GM12878 (cell line): ENCODE measurements around the gene ZNF507. TPM values are rescaled to one million over a fixed set of nuclear protein-coding genes. Genes with fewer than 3 reads are reported as not detected.

Experiments
- ATAC-seq: fragments of 200-7000 bp; cut with Tn5 transposase; 3 replicates; pipeline ENCODE4 v1.9.1; 2020; ENCODE audit warnings: mild to moderate bottlenecking, moderate library complexity
- BruUV-seq: library from RNA; stranded (reverse); fragments of 400-500 nt; replicated peaks from 2 replicates; lab custom pipeline; 2021; lab: Mats Ljungman, UMichigan
- CTCF ChIA-PET: fragments of 300-600 bp; sonication (Branson Sonifier 250); formaldehyde crosslinking; extraction: SDS; loops from one replicate; lab custom pipeline; 2021; ENCODE audit warnings: inconsistent platforms; lab: Yijun Ruan, JAX
- POLR2A ChIA-PET: fragments of 350-600 bp; formaldehyde crosslinking; extraction: SDS; loops from one replicate; lab custom pipeline; 2021; ENCODE audit warnings: inconsistent platforms; lab: Charles Lee
- RAD21 ChIA-PET: fragments of 300-600 bp; sonication (Branson Sonifier 250); formaldehyde crosslinking; loops from one replicate; lab custom pipeline; 2023; ENCODE audit warnings: antibody characterized with exemption; ENCODE audit not compliant: unreplicated experiment; lab: Charles Lee
- SMC1A ChIA-PET: fragments of 300-600 bp; sonication (Branson Sonifier 250); formaldehyde crosslinking; loops from one replicate; lab custom pipeline; 2023; ENCODE audit not compliant: unreplicated experiment, uncharacterized antibody; lab: Charles Lee
- DNase-seq: peaks from one replicate; pipeline ENCODE4 v3.0.0-alpha.2; 2011; ENCODE audit warnings: low read depth, low spot score
- FAIRE-seq: peaks from 3 replicates; lab custom pipeline; 2011; peaks lifted over from hg19 to GRCh38; lab: Jason Lieb, UNC
- H2AFZ ChIP-seq: 2 replicates; pipeline ENCODE4 v1.6.0; 2011; ENCODE audit warnings: low read depth, low read length, control low read depth; ENCODE audit not compliant: control insufficient read depth
- H3K27ac ChIP-seq: 2 replicates; pipeline ENCODE4 v1.5.1; 2011; ENCODE audit warnings: control low read depth; ENCODE audit not compliant: control insufficient read depth, insufficient read depth
- H3K27me3 ChIP-seq, 2 experiments: replicated peaks in 1 of 2; 2 replicates each; pipeline versions ENCODE4 v1.6.0 to v1.6.1; 2011; ENCODE audit warnings: low read length in 1 of 2; ENCODE audit not compliant: control insufficient read depth in 2 of 2, insufficient read depth in 2 of 2
- H3K36me3 ChIP-seq, 2 experiments: 2 replicates each; pipeline ENCODE4 v1.5.1; 2011; ENCODE audit warnings: low read length in 1 of 2; ENCODE audit not compliant: control insufficient read depth in 2 of 2, insufficient read depth in 2 of 2
- H3K4me1 ChIP-seq: 2 replicates; pipeline ENCODE4 v1.6.1; 2011; ENCODE audit warnings: mild to moderate bottlenecking, low read length, moderate library complexity, mixed read lengths; ENCODE audit not compliant: control insufficient read depth, insufficient read depth
- H3K4me2 ChIP-seq: 2 replicates; pipeline ENCODE4 v1.6.0; 2011; ENCODE audit warnings: control low read depth; ENCODE audit not compliant: control insufficient read depth, insufficient read depth
- H3K4me3 ChIP-seq: fragments of 200-600 bp; sonication (generic); 2 replicates; pipeline ENCODE4 v1.5.1; 2016
- H3K79me2 ChIP-seq: 2 replicates; pipeline ENCODE4 v1.6.0; 2011; ENCODE audit warnings: low read length; ENCODE audit not compliant: control insufficient read depth, insufficient read depth
- H3K9ac ChIP-seq: 2 replicates; pipeline ENCODE4 v1.8.0; 2011; ENCODE audit warnings: low read length, control low read depth, mixed read lengths; ENCODE audit not compliant: control insufficient read depth, insufficient read depth
- H3K9me3 ChIP-seq: replicated peaks from 3 replicates; pipeline ENCODE4 v1.5.1; 2011; ENCODE audit warnings: mild to moderate bottlenecking, low read length; ENCODE audit not compliant: control insufficient read depth, insufficient read depth
- H4K20me1 ChIP-seq: 2 replicates; pipeline ENCODE4 v1.6.0; 2011; ENCODE audit not compliant: control insufficient read depth, insufficient read depth
- JUNB ChIP-seq: IDR thresholded peaks from 2 replicates; pipeline ENCODE4 v1.6.1; 2016; ENCODE audit warnings: antibody characterized with exemption, mild to moderate bottlenecking
- KLF5 ChIP-seq: fragments of 450-650 bp; IDR thresholded peaks from 2 replicates; pipeline ENCODE4 v1.6.1; 2014; ENCODE audit warnings: mild to moderate bottlenecking; ENCODE audit not compliant: partially characterized antibody
- NFYA ChIP-seq: IDR thresholded peaks from 2 replicates; pipeline ENCODE4 v1.6.1; 2011; ENCODE audit warnings: low read depth, mild to moderate bottlenecking, low read length, improper control_type of control experiment, borderline replicate concordance
- NRF1 ChIP-seq: conservative IDR thresholded peaks from 2 replicates; pipeline ENCODE4 v1.6.1; 2011; ENCODE audit warnings: mild to moderate bottlenecking, low read depth, low read length, improper control_type of control experiment
- POU2F2 ChIP-seq: IDR thresholded peaks from 3 replicates; pipeline ENCODE4 v1.6.1; 2011; ENCODE audit warnings: low read depth, mild to moderate bottlenecking, low read length, borderline replicate concordance
- RCOR1 ChIP-seq: conservative IDR thresholded peaks from 2 replicates; pipeline ENCODE4 v1.6.1; 2012; ENCODE audit warnings: low read depth, low read length, improper control_type of control experiment
- RFX5 ChIP-seq: IDR thresholded peaks from 2 replicates; pipeline ENCODE4 v1.6.1; 2011; ENCODE audit warnings: low read depth, low read length, improper control_type of control experiment
- TARDBP ChIP-seq: IDR thresholded peaks from 2 replicates; pipeline ENCODE4 v1.6.1; 2016; ENCODE audit warnings: borderline replicate concordance
- ZBED1 ChIP-seq: IDR thresholded peaks from 2 replicates; pipeline ENCODE4 v1.6.1; 2016; ENCODE audit warnings: borderline replicate concordance
- ZNF207 ChIP-seq: fragments of 450-650 bp; IDR thresholded peaks from 2 replicates; pipeline ENCODE4 v1.6.1; 2014; ENCODE audit warnings: antibody characterized with exemption, mild to moderate bottlenecking, borderline replicate concordance
- ZSCAN29 ChIP-seq: fragments of 450-650 bp; IDR thresholded peaks from 2 replicates; pipeline ENCODE4 v1.6.1; 2017; ENCODE audit warnings: mild to moderate bottlenecking, moderate library complexity
- WGBS: methylation state at CpG from one replicate; pipeline ENCODE4 v1.1.6; 2016; ENCODE audit warnings: low lambda C conversion rate; ENCODE audit not compliant: insufficient replicate concordance, insufficient coverage; ENCODE audit errors: missing lambda C conversion rate; 5-methylcytosine and 5-hydroxymethylcytosine counted together
- in situ Hi-C: fragments of 300-500 bp; cut with MboI; formaldehyde crosslinking; loops from 9 replicates; pipeline ENCODE4 v1.14.3; 2018; ENCODE audit warnings: mixed read lengths
- intact Hi-C: fragments of 100-400 bp; cut with micrococcal nuclease; formaldehyde crosslinking; loops from one replicate; pipeline ENCODE4 v1.14.2; 2022; ENCODE audit not compliant: unreplicated experiment
- polyA plus RNA-seq, 11 experiments: library from polyadenylated mRNA; depleted of rRNA in 4 of 11; unstranded in 6 of 11; stranded (reverse) in 5 of 11; fragments of >200 nt; fragmentation: Nextera tagmentation in 4 of 11; fragmentation: Illumina TruSeq in 1 of 11; extraction: Ambion mirVana in 4 of 11; extraction: Trizol in 1 of 11; gene quantifications; 1 replicate in 1 of 11; 2 replicates in 10 of 11; pipeline versions ENCODE4 v1.2.1 to v1.2.3, GENCODE V29; 2011 to 2016; ENCODE audit warnings: inconsistent platforms in 2 of 11, missing spikeins in 2 of 11, low read depth in 1 of 11
- total RNA-seq, 4 experiments: library from RNA; depleted of rRNA in 3 of 4; stranded (reverse); fragments of >200 nt in 3 of 4; fragmentation: Illumina TruSeq in 1 of 4; extraction: Trizol in 1 of 4; gene quantifications; 2 replicates each; pipeline versions ENCODE4 v1.2.1 to v1.2.3, GENCODE V29; 2013 to 2021
- TF ChIP-seq, protein P1 (sequence below): fragments of 450-650 bp; formaldehyde crosslinking; IDR thresholded peaks from 2 replicates; pipeline ENCODE4 v1.4.0; 2020; ENCODE audit warnings: mild to moderate bottlenecking, moderate library complexity
- TF ChIP-seq, protein P2 (sequence below): IDR thresholded peaks from 2 replicates; pipeline ENCODE4 v1.6.1; 2012; ENCODE audit warnings: improper control_type of control experiment, low read depth, low read length; ENCODE audit not compliant: insufficient replicate concordance
- TF ChIP-seq, protein P3 (sequence below): IDR thresholded peaks from 2 replicates; pipeline ENCODE4 v1.6.1; 2011; ENCODE audit warnings: mild to moderate bottlenecking, low read depth, low read length, moderate library complexity; ENCODE audit not compliant: insufficient replicate concordance

The ZNF507 gene
- total and polyA plus RNA-seq, 10 of the 15 experiments (the other 5 are each of a cell fraction or from before 2014, with no cell fraction given), result 2.3 to 18.4 (median 10.1) TPM

DNA sequence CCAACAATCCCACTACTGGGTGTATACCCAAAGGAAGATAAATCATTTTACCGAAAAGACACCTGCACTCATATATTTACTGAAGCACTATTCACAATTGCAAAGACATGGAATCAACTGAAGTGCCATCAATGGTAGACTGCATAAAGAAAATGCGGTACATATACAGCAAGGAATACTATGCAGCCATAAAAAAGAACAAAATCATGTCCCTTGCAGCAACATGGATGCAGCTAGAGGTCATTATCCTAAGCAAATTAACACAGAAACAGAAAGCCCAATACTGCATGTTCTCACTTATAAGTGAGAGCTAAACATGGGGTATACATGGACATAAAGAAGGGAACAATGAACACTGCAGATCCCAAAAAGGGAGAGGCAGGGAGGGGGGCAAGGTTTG lies 2.7 kb upstream of the ZNF507 start:
- no TSS peak for BruUV-seq
- no peak overlapping the region for H3K9ac ChIP-seq
- 87% methylated on average over 2 of the region's 2 CpGs for WGBS
- no peak for DNase-seq
- H3K9me3 ChIP-seq, result no peaks in the 10 kb centered on the region
- H3K4me1 ChIP-seq, result peaks cover under 1% of the 10 kb centered on the region; the same call in 1 of the 2 replicates
- no peaks in the 10 kb centered on the region for H3K27me3 ChIP-seq
- CTCF ChIA-PET, result no interaction called here
- intact Hi-C loops, result no loop called here
- no peak overlapping the region for H3K4me2 ChIP-seq
- in situ Hi-C loops, result loop anchor here (10.0 kb wide), 1 partner anchor 222 kb away; no protein-coding TSS in a partner anchor
- H3K79me2 ChIP-seq, result peaks cover 22% of the 10 kb centered on the region
- no peaks in the 10 kb centered on the region for H4K20me1 ChIP-seq
- TF ChIP-seq RCOR1 (no peak), ZNF207 (no peak), ZSCAN29 (no peak), ZBED1 (no peak), NRF1 (no peak), JUNB (no peak), RFX5 (no peak), POU2F2 (no peak), NFYA (no peak), KLF5 (no peak), TARDBP (no peak)
- TF ChIP-seq, protein P1, sequence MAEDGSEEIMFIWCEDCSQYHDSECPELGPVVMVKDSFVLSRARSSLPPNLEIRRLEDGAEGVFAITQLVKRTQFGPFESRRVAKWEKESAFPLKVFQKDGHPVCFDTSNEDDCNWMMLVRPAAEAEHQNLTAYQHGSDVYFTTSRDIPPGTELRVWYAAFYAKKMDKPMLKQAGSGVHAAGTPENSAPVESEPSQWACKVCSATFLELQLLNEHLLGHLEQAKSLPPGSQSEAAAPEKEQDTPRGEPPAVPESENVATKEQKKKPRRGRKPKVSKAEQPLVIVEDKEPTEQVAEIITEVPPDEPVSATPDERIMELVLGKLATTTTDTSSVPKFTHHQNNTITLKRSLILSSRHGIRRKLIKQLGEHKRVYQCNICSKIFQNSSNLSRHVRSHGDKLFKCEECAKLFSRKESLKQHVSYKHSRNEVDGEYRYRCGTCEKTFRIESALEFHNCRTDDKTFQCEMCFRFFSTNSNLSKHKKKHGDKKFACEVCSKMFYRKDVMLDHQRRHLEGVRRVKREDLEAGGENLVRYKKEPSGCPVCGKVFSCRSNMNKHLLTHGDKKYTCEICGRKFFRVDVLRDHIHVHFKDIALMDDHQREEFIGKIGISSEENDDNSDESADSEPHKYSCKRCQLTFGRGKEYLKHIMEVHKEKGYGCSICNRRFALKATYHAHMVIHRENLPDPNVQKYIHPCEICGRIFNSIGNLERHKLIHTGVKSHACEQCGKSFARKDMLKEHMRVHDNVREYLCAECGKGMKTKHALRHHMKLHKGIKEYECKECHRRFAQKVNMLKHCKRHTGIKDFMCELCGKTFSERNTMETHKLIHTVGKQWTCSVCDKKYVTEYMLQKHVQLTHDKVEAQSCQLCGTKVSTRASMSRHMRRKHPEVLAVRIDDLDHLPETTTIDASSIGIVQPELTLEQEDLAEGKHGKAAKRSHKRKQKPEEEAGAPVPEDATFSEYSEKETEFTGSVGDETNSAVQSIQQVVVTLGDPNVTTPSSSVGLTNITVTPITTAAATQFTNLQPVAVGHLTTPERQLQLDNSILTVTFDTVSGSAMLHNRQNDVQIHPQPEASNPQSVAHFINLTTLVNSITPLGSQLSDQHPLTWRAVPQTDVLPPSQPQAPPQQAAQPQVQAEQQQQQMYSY, result no peak
- TF ChIP-seq, protein P2, sequence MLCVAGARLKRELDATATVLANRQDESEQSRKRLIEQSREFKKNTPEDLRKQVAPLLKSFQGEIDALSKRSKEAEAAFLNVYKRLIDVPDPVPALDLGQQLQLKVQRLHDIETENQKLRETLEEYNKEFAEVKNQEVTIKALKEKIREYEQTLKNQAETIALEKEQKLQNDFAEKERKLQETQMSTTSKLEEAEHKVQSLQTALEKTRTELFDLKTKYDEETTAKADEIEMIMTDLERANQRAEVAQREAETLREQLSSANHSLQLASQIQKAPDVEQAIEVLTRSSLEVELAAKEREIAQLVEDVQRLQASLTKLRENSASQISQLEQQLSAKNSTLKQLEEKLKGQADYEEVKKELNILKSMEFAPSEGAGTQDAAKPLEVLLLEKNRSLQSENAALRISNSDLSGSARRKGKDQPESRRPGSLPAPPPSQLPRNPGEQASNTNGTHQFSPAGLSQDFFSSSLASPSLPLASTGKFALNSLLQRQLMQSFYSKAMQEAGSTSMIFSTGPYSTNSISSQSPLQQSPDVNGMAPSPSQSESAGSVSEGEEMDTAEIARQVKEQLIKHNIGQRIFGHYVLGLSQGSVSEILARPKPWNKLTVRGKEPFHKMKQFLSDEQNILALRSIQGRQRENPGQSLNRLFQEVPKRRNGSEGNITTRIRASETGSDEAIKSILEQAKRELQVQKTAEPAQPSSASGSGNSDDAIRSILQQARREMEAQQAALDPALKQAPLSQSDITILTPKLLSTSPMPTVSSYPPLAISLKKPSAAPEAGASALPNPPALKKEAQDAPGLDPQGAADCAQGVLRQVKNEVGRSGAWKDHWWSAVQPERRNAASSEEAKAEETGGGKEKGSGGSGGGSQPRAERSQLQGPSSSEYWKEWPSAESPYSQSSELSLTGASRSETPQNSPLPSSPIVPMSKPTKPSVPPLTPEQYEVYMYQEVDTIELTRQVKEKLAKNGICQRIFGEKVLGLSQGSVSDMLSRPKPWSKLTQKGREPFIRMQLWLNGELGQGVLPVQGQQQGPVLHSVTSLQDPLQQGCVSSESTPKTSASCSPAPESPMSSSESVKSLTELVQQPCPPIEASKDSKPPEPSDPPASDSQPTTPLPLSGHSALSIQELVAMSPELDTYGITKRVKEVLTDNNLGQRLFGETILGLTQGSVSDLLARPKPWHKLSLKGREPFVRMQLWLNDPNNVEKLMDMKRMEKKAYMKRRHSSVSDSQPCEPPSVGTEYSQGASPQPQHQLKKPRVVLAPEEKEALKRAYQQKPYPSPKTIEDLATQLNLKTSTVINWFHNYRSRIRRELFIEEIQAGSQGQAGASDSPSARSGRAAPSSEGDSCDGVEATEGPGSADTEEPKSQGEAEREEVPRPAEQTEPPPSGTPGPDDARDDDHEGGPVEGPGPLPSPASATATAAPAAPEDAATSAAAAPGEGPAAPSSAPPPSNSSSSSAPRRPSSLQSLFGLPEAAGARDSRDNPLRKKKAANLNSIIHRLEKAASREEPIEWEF, result no peak
- TF ChIP-seq, protein P3, sequence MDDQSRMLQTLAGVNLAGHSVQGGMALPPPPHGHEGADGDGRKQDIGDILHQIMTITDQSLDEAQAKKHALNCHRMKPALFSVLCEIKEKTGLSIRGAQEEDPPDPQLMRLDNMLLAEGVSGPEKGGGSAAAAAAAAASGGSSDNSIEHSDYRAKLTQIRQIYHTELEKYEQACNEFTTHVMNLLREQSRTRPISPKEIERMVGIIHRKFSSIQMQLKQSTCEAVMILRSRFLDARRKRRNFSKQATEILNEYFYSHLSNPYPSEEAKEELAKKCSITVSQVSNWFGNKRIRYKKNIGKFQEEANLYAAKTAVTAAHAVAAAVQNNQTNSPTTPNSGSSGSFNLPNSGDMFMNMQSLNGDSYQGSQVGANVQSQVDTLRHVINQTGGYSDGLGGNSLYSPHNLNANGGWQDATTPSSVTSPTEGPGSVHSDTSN, result no peak
- TF ChIP-seq, all 136 proteins: peak for 0
- SMC1A ChIA-PET, result no interaction called here
- Histone ChIP-seq H2AFZ (no peak overlapping the region), H3K27ac (no peak overlapping the region), H3K4me3 (no peak overlapping the region), H3K36me3 (no peaks in the 10 kb centered on the region)
- POLR2A ChIA-PET, result no interaction called here
- ATAC-seq (no peak), FAIRE-seq (no peak)
- RAD21 ChIA-PET, result no interaction called here
